Measurements from ENCODE around the gene DHCR7. TPM values are rescaled to one million over a fixed set of nuclear protein-coding genes. Genes with fewer than 3 reads are reported as not detected.

The DHCR7 gene
- total RNA-seq, 4 donors from 2014 or later: 7.1 to 24.1 (median 17.8) TPM

DNA sequence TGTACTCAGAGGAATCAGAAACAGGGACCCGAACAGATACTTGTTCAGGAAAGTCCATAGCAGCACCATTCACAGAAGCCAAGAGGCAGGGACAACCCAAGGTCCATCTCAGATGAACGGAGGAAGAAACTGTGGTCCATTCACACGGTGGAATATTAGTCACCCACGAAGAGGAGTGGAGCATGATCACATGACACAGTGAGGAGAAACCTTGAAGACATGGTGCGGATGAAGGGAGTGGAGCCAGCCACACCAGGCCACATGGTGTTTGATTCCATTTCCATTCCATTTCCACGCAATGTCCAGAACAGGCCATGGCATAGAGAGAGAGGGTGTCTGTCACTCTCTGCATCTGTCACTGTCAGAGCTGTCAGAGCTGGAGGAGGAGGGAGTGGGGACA, 35.5 kb upstream of the DHCR7 start:
- Histone ChIP-seq H3K9me3 (no peaks in the 10 kb centered on the region), H3K4me1 (no peaks in the 10 kb centered on the region), H3K27me3 (no peaks in the 10 kb centered on the region), H3K4me3 (no peak overlapping the region), H3K27ac (no peak overlapping the region), H3K36me3 (no peaks in the 10 kb centered on the region)
- TF ChIP-seq, protein P1, sequence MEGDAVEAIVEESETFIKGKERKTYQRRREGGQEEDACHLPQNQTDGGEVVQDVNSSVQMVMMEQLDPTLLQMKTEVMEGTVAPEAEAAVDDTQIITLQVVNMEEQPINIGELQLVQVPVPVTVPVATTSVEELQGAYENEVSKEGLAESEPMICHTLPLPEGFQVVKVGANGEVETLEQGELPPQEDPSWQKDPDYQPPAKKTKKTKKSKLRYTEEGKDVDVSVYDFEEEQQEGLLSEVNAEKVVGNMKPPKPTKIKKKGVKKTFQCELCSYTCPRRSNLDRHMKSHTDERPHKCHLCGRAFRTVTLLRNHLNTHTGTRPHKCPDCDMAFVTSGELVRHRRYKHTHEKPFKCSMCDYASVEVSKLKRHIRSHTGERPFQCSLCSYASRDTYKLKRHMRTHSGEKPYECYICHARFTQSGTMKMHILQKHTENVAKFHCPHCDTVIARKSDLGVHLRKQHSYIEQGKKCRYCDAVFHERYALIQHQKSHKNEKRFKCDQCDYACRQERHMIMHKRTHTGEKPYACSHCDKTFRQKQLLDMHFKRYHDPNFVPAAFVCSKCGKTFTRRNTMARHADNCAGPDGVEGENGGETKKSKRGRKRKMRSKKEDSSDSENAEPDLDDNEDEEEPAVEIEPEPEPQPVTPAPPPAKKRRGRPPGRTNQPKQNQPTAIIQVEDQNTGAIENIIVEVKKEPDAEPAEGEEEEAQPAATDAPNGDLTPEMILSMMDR (IDR thresholded peaks at IDR 0.05): no peak
- TF ChIP-seq POLR2A (IDR thresholded peaks at IDR 0.05): no peak
- DNase-seq: no peak
- intact Hi-C loops (cut with DNase I; ENCODE audit: low total_unique reads): no loop called here

DNA sequence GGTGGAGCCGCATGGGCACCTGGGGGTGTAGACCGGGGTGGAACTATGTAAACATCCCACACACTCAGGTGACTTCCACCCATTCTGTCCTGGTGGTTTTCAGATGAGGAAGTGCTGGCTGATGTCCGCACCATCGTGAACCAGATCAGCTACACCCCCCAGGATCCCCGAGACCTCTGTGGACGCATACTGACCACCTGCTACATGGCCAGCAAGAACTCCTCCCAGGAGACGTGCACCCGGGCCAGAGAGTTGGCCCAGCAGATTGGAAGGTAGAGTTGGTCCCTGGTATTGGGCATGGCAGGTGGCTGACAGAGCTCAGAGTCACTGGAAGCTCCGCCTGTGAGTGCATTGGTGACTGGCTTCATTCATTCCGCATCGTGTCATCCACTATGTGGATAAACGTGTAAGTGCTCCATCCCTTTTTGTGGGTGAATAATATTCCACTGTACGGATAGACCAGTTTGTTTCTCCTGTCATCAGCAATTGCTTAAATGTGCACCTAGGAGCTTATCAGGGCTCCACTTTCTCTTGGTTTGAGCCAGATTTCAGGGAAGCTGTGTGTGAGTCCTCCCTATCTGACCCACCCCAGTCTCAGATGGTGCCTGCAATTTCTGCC, 34.7 kb upstream of the DHCR7 start:
- DNase-seq: no peak
- H3K36me3 ChIP-seq: no peaks in the 10 kb centered on the region
- no peaks in the 10 kb centered on the region for H3K9me3 ChIP-seq
- no peaks in the 10 kb centered on the region for H3K4me1 ChIP-seq
- intact Hi-C loops (cut with DNase I; ENCODE audit: low total_unique reads): no loop called here
- H3K27ac ChIP-seq: no peak overlapping the region
- H3K27me3 ChIP-seq: no peaks in the 10 kb centered on the region
- TF ChIP-seq, protein P1 (IDR thresholded peaks at IDR 0.05): no peak
- TF ChIP-seq POLR2A (IDR thresholded peaks at IDR 0.05): no peak
- no peak overlapping the region for H3K4me3 ChIP-seq

DNA sequence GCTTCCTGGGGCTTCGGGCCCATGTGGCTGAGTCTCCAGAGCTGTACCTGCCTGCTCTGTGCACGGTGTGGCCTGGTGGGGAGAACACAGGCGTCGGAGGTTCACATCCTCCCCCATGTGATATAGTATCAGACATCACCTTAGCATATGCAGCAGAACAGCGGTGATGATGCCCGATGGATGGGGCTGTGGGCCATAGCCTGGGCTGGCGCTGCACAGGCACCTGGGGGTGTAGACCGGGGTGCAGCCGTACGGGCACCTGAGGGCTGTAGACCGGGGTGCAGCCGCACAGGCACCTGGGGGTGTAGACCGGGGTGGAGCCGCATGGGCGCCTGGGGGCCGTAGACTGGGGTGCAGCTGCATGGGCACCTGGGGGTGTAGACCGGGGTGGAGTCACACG, 34.0 kb upstream of the DHCR7 start:
- Histone ChIP-seq H3K36me3 (no peaks in the 10 kb centered on the region), H3K4me3 (no peak overlapping the region)
- DNase-seq: no peak

DNA sequence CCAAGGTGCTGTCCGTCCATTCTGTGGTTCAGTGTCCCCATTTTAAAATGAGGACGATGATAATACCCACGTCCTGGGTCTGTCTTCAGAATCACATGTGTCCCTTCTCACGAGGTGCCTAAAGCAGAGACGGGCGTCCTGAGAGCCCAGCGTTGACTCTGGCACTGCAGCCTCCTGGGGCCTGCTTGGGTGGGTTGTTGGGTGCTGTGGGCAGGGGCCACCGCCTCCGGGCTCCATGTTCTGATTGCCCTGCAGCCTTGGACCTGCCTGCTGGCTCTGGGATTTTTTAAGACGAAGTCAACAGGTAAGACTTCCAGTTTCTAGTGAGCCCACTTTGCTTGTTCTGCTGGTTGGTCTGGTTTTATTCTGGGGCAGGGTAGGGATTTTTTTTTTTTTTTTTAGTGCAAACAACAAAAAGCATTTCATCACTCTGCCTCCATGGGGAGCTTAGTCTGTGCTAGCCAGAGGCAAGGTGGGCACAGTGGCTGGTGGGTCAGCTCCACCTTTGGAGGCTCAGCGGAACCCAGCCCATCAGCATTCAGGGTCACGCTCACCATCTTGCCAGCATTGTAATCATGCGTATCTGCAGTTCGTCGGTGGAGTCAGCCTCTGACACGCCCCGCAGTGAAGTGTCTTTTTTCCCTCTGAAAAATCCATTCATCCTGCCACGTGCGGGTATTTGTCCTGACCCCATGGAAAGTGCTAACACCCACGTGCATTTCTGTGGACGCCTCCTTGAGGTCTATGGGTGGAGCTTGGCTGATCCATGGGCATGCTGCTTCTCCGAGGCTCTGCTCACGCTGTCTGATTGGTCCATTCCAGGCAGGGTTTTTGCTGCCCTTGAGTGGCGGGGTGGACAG, 33.1 kb upstream of the DHCR7 start:
- Histone ChIP-seq H3K9me3 (no peaks in the 10 kb centered on the region), H3K4me1 (no peaks in the 10 kb centered on the region), H3K27me3 (no peaks in the 10 kb centered on the region), H3K27ac (no peak overlapping the region), H3K36me3 (no peaks in the 10 kb centered on the region), H3K4me3 (no peak overlapping the region)
- intact Hi-C loops (cut with DNase I; ENCODE audit: low total_unique reads): no loop called here
- no peak for TF ChIP-seq POLR2A (IDR thresholded peaks at IDR 0.05)
- TF ChIP-seq, protein P1 (IDR thresholded peaks at IDR 0.05): no peak
- no peak for DNase-seq

More for the DNA sequence above, 34.0 kb upstream of the DHCR7 start:
- no peaks in the 10 kb centered on the region for H3K27me3 ChIP-seq
- H3K27ac ChIP-seq: no peak overlapping the region
- no peaks in the 10 kb centered on the region for H3K9me3 ChIP-seq
- H3K4me1 ChIP-seq: no peaks in the 10 kb centered on the region
- TF ChIP-seq POLR2A (IDR thresholded peaks at IDR 0.05): no peak
- TF ChIP-seq, protein P1 (IDR thresholded peaks at IDR 0.05): no peak
- intact Hi-C loops (cut with DNase I; ENCODE audit: low total_unique reads): no loop called here

DNA sequence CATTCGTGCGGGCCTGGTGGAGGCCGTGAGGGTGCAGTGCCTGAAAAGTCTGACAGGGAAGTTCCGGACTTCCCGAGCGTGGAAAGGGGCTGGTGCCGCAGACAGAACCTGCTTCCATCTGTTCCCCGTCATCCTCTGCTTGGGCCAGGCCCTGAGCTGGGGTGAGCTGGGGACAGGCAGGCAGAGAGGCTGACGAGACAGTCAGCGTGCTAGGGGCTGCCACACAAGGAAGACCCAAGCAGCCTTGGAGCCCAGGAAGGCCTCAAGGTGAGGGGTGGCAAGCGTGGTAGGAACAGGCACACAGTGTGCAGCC, 30.3 kb upstream of the DHCR7 start:
- no peak for TF ChIP-seq POLR2A (IDR thresholded peaks at IDR 0.05)
- TF ChIP-seq, protein P1 (IDR thresholded peaks at IDR 0.05): no peak
- Histone ChIP-seq H3K27me3 (no peaks in the 10 kb centered on the region), H3K9me3 (no peaks in the 10 kb centered on the region), H3K36me3 (no peaks in the 10 kb centered on the region), H3K4me3 (no peak overlapping the region), H3K4me1 (no peaks in the 10 kb centered on the region), H3K27ac (no peak overlapping the region)
- intact Hi-C loops (cut with DNase I; ENCODE audit: low total_unique reads): no loop called here
- DNase-seq: no peak

Measured in uterus (tissue), 4 donors.